ENCODE results near the gene CCL22.
"Not testable (repeated sequence)": the region's sequence is repeated elsewhere in the genome, so short reads cannot be mapped to it uniquely, and the experiment has no call there.

Gene CCL22

GRCh38 chr16:57396786-57397185 is 38.2 kb downstream of the CCL22 start:
- DNase-seq: no peak

- not testable (repeated sequence) for DNase-seq
These were observed 38.9 kb downstream of the CCL22 start for GRCh38 chr16:57397493-57397892.

- no peak for DNase-seq
These were observed 43.5 kb downstream of the CCL22 start for GRCh38 chr16:57401943-57402640.

- DNase-seq: no peak
These were observed 45.6 kb downstream of the CCL22 start, which contains the start of gene CCL17 for GRCh38 chr16:57403965-57404817. CCL17 (plus strand) TSS chr16:57404767; CDS start chr16:57413933, 9,166 bp downstream.

GRCh38 chr16:57405097-57405496 is 46.5 kb downstream of the CCL22 start:
- DNase-seq: no peak

- no peak for DNase-seq
These were observed 48.3 kb downstream of the CCL22 start for GRCh38 chr16:57406881-57407280.

- DNase-seq: no peak
These were observed 49.2 kb downstream of the CCL22 start for GRCh38 chr16:57407521-57408353.

- no peak for DNase-seq
These were observed 50.5 kb downstream of the CCL22 start for GRCh38 chr16:57409065-57409464.

GRCh38 chr16:57409870-57410587 is 51.4 kb downstream of the CCL22 start:
- DNase-seq: no peak

GRCh38 chr16:57411362-57411976 is 52.9 kb downstream of the CCL22 start:
- DNase-seq: no peak

GRCh38 chr16:57412584-57412983 is 54.0 kb downstream of the CCL22 start:
- no peak for DNase-seq

- DNase-seq: no peak
These were observed 54.7 kb downstream of the CCL22 start for GRCh38 chr16:57413301-57413730.

- no peak for DNase-seq
These were observed 55.1 kb downstream of the CCL22 start for GRCh38 chr16:57413733-57414132.

All from T-helper 2 cell (primary cell).